NK-92 treated with Interleukin-12 subunit alpha and Interleukin-12 subunit beta, amount 100 ng/mL, for 24 hours (cell line): Measurements from ENCODE around the gene KLF7.

Experiments
- DNase-seq: peaks from one replicate; lab custom pipeline; 2025; lab: John Stamatoyannopoulos, UW

The KLF7 gene

GRCh38 chr2:207091176-207091575 lies 74.6 kb downstream of the KLF7 start:
- no peak for DNase-seq

- no peak for DNase-seq
These were observed 75.4 kb downstream of the KLF7 start for GRCh38 chr2:207090389-207090788.

DNA sequence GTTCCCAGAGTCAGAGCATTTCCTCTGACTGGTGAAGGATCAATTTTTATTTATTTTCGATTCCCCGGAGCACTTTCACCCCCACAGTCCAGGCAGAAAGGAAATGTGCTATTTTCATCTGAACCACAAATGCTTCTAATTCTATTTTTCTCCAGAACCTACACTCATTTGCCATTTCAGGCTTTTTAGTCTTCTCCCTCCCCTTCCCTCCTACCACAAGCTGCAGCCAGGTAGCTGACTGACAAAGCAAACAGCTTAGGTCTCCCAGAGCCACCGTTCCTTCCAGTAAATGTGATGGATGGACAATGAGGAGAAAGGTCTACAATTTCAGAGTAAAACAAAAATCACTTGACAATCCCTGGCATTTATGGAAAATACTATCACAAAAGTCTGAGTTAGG lies 76.9 kb downstream of the KLF7 start:
- no peak for DNase-seq

- DNase-seq = no peak
These were observed 77.5 kb downstream of the KLF7 start for GRCh38 chr2:207088276-207088675.

GRCh38 chr2:207087046-207087902 lies 78.5 kb downstream of the KLF7 start:
- no peak for DNase-seq

DNA sequence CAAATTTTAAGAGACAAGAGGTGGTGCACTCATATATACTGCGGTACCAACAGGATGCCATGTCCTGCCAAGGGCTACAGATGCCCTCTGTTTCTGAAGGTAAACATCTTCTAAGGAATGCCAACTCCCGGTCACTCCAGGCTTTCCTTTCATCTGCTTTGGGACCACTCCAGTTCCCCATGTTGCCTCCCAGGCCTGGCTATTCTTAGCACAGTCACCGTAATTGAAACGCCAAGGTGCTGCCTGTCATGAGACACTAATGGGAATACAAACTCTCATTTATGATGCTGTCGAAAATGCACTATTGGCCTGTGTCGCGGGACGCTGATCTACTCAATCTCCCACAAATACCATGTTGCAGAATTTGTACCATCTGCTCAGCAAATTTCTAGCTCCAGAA lies 79.6 kb downstream of the KLF7 start:
- no peak for DNase-seq

DNA sequence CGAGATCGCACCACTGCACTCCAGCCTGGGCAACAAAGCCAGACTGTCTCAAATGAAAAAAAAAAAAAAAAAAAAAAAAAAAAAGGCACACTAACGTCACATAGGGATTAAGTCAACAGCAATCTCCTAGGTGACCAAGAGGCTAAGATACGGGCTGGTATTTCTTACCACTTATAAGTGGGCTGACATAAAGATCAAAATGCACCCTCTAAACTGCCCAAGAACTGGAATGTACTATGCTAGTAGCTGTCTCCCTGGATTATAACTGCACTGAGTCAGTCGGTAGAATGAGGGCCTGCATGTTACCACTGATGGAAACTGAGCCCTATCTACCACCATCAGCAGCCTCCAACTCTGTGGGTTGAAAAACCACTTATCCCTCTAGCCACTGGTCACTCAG lies 80.6 kb downstream of the KLF7 start:
- DNase-seq = no peak

DNA sequence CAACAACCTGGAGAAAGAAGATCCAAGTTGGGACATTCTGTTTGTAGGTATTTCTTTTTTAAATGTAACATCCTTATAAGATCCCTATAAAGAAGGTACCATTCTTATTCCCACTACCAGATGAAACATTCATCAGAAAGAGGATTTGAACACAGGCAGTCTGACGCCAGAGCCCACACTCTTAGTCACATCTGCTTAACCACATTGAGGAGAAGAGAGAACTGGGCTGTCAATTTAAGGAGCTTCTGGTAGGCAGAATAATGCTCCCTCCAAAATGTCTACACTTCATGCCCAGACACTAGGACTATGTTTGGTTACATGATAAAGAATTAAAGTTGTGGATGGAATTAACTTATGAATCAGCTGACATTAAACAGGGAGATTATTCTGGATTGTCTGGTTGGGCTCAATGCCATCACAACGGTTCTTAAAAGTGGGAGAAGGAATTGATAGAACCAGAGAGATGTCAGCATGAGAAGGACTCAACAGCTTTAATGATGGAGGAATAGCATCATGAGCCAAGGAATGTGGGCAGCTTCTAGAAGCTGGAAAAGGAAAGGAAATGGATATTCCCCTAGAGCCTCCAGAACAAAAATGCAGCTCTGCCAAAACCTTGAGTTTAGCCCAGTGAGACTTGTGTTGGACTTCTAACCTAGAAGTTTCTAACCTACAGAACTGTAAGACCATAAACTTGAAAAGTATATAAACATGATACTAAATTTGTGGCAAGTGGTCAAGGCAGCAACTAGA lies 82.2 kb downstream of the KLF7 start:
- DNase-seq = no peak

DNA sequence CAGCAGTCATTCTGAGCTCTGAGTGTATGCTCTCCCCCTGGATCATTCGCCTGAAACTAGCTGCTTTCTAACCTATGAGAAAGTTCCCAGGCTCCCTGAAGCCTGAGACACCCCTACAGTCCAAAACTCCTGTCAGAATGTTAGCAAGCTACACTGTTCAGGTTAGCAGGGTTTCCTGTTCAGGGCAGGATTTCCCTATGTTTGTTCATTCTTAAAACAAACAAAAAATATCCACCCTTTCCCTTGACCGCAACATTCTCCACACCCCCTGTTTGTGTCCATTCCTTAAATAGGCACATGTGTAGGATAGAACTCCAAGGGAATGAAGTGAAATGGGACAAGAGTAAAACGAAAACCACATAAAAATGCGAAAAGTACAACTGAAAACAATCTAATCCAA lies 83.1 kb downstream of the KLF7 start:
- DNase-seq = no peak

DNA sequence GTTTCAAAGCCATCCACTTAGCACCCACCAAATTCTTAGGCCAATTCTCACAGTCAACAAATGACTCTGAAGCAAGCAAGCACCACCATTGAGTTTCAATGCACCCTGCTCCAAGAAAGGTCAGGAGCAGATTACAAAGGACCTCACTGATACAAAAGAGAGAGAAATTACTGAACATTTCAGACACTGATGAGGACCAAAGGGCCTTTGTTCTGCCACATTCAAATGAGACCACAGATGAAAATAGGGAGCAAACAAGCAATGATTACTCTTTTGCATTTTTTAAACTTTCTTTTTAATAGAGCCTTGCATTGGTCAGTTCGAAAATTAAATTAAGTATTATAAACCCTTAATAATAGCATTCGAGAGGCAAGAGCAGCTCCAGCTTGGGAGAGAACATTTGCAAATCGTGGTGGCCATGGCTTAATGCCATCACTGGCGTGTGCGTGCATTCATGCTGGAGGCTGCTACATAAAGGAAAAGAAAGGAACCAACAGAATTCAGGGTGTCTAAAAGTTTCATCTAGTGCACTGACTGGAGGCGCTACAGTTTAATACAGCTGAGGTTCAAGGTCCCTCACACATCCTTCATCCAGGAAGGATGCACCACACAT lies 87.5 kb downstream of the KLF7 start:
- no peak for DNase-seq

- DNase-seq = no peak
These were observed 88.5 kb downstream of the KLF7 start for GRCh38 chr2:207077266-207077665.

GRCh38 chr2:207075456-207075855 lies 90.3 kb downstream of the KLF7 start:
- no peak for DNase-seq

DNA sequence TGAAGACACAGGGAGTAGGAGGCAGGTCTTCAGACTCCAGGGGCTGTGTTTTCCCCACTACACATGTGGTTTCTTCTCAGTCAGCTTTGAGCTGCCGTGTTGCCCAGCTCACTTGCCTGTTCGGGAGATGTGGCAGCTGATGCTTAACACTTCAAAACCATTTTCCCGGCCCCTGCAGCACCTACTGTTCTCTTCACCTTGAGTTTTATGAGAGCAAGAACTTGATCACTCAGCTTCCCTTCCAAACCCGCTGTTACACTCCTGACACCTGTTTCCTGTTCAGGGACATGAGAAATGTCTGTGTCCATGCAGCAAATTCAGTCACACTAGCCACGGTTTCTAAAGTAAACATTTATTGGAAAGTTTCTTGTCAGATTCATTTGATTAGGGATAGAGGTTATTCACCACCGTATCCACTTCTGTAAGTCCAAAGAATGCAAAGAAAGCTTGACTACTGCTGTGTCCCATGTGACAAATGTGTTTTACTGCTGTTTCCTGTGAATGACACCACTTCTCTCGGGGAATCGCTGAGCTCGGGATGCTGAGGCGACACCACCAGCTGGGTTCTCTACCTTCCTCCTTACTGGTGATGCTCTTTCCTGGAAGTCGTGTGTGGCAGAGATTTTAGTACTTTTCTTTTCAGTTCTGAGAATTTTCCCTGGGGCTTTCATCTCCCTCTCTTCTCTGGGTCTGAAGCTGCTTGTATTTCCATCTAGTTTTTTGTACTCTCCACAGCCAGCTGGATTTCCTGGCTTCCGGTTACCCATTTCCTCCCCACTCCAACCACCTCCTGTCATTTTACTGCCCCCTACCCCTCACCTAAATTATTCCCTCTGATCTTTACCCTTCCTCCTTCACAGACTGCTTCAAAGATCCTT lies 91.7 kb downstream of the KLF7 start:
- DNase-seq = no peak

DNA sequence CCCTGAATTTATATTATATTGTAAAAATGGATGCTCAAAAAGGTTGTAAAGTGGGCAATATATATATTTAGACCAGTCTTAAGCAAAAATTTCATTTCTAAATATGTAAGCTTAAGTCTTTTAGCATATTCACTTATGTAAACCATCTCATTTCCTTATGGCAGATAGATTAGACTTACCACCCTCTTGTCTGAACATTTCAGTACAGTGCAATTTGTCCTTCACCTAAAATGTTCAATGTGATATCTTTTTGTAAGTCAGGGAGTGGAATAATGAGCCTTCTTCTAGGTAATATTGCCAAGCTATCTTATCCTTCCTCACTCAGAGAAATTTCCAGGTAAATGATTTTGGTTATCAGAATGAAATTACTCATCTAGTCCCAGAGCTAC lies 92.3 kb downstream of the KLF7 start:
- DNase-seq = no peak

DNA sequence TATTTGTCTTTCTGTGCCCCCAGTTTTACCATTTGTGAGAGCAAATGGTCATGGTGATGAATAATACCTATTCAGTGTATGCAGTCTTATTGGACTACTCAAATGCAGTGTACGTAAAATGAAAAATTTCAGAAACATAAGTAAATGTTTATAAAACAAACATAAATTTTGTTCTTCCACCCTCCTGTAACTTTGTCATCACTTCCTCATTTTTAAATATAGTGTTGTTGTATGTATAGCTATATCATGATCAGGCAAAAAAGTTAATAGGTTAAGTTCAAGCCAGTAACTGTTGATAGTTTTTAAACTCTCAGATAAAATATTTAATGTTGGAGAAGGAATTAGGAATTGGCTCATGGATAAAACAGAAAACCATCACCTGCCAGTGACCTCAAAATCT lies 93.2 kb downstream of the KLF7 start:
- no peak for DNase-seq

DNA sequence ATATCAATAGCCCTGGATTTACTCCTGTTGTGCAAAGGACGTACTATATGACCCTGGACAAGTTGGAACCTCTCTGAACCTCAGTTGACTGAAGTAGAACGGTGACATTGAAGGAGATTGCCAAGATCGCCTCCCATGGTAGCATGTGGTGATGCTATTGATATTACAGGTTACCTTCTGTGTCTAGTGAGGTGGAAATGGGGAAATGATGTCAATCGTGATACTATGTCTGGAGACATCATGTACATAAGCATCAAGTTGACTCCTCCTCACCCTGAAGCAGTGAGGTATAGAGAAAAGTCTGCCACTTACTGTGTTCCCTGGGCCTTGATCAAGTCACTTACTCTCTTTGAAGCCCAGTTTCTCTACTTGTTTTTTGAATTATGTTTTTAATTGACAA lies 93.9 kb downstream of the KLF7 start:
- no peak for DNase-seq

- DNase-seq = no peak
These were observed 98.3 kb downstream of the KLF7 start for GRCh38 chr2:207067473-207067872.

DNA sequence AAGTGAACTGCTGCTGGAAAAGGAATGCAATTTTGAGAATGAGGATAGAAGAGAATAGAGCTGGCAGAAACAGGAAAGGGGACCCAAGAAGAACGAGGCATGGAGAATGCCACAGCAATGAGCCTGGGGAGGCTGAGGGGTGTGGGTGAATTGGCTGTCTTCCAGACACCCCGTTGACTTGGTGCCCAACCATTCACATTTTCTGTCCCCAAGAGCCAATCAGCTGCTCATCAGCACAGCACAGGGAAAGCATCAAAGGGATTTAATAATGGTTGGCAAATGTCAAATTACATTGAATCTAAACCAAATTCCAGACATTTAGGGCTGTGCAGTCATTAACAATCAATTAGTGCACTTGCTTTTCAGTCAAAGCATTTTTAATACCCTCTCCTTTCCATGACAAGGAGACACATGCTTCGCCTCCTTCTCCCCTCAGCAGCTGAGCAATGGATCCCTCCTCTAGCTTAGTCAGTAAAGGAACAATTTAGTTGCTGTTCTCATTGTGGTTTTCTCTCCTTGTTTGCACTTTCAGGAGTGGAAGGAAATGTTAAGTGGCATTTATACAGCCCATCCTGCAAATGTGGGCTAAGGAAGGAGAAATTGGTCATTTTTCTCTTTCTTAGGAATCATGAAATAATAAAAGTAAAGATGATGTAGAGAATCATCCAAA lies 98.8 kb downstream of the KLF7 start:
- no peak for DNase-seq

DNA sequence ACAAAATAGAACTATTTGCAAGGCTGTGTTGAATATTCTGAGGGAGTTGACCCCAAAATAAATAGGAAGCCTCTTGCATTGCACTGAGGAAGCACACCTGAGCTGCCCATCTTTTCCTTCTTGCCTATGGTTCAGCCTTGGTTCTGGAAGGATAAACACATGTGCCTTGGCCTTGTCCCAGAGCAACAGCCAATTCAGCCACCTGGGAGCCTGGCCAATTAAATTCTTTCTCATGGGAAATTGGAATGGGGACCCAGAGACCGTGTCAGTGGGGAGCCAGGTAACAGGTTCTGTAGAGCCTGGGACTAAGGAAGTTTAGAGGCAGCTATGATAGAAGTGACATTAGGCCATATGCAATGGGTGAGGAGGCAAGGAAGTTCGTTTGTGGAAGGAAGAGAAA lies 99.6 kb downstream of the KLF7 start:
- DNase-seq = no peak

- DNase-seq = no peak
These were observed 101.5 kb downstream of the KLF7 start for GRCh38 chr2:207064128-207064690.

DNA sequence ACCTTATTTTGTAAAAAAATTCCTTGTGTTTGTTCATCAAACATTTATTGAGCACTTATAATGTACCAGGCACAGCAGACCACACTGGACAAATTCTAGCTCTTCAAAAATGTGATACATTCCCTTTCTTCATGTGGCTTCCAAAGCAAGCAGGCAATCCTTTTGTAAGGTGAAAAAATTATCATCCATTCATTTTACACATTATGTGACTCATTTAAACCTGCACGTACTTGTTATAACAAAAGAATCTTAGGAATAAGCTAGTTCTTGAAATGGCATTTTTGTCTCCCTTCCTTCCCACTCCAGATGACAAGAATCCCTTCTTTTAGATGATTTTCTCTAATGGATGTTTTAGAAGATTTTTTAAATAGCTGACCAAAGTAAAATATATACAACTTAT lies 104.6 kb downstream of the KLF7 start:
- no peak for DNase-seq
